Spleen (tissue), 11 donors: ENCODE data around the gene AXIN2. TPM values are rescaled to one million over a fixed set of nuclear protein-coding genes. Genes with fewer than 3 reads are reported as not detected.

Experiments used
- DNase-seq: peaks from one replicate; pipeline ENCODE4 v3.0.0-alpha.2; 2020
- H3K27ac ChIP-seq, 8 donors: fragments of 200-600 bp; sonication (generic) in 7 of 8; 1 replicate in 4 of 8; 2 replicates in 4 of 8; pipeline versions ENCODE4 v1.5.0 to v1.8.0; 2016 to 2021; ENCODE audit warnings: inconsistent platforms in 4 of 8, mild to moderate bottlenecking in 4 of 8, moderate library complexity in 1 of 8
- H3K27me3 ChIP-seq, 7 donors: fragments of 200-600 bp; sonication (generic) in 6 of 7; replicated peaks in 1 of 7; 1 replicate in 4 of 7; 2 replicates in 3 of 7; pipeline versions ENCODE4 v1.5.0 to v1.8.0; 2016 to 2021; ENCODE audit warnings: inconsistent platforms in 3 of 7, mild to moderate bottlenecking in 1 of 7
- H3K36me3 ChIP-seq, 6 donors: fragments of 200-600 bp; sonication (generic) in 5 of 6; 1 replicate in 4 of 6; 2 replicates in 2 of 6; pipeline versions ENCODE4 v1.5.0 to v1.8.0; 2016 to 2021; ENCODE audit warnings: inconsistent platforms in 2 of 6
- H3K4me1 ChIP-seq, 6 donors: fragments of 200-600 bp; sonication (generic) in 5 of 6; 1 replicate in 3 of 6; 2 replicates in 3 of 6; pipeline versions ENCODE4 v1.5.0 to v1.8.0; 2016 to 2021; ENCODE audit warnings: inconsistent platforms in 3 of 6
- H3K4me3 ChIP-seq, 8 donors: fragments of 200-600 bp; sonication (generic) in 7 of 8; 1 replicate in 4 of 8; 2 replicates in 4 of 8; pipeline versions ENCODE4 v1.5.0 to v1.8.0; 2016 to 2021; ENCODE audit warnings: inconsistent platforms in 4 of 8, mild to moderate bottlenecking in 4 of 8, moderate library complexity in 2 of 8
- H3K9me3 ChIP-seq, 8 donors: fragments of 200-600 bp; sonication (generic) in 7 of 8; 1 replicate in 4 of 8; 2 replicates in 4 of 8; pipeline versions ENCODE4 v1.5.0 to v1.8.0; 2016 to 2021; ENCODE audit warnings: inconsistent platforms in 4 of 8
- CTCF ChIP-seq, 11 experiments: fragments of 200-600 bp in 7 of 11; fragments of 450-650 bp in 4 of 11; sonication (generic) in 4 of 11; IDR thresholded peaks in 8 of 11; conservative IDR thresholded peaks in 3 of 11; 1 replicate in 7 of 11; 2 replicates in 4 of 11; pipeline versions ENCODE4 v1.4.0 to v1.8.0; 2016 to 2021; ENCODE audit warnings: antibody characterized with exemption in 11 of 11, inconsistent platforms in 4 of 11, mild to moderate bottlenecking in 1 of 11
- POLR2A ChIP-seq, 3 donors: fragments of 450-650 bp; IDR thresholded peaks; one replicate each; pipeline ENCODE4 v1.5.1; 2017; ENCODE audit warnings: antibody characterized with exemption in 3 of 3, mild to moderate bottlenecking in 1 of 3
- POLR2AphosphoS5 ChIP-seq, 3 donors: sonication (generic); formaldehyde crosslinking; IDR thresholded peaks; one replicate each; pipeline ENCODE4 v1.5.1; 2017; ENCODE audit warnings: antibody characterized with exemption in 3 of 3
- WGBS, 5 donors: extraction: QIAGEN DNeasy Blood & Tissue Kit in 3 of 5; methylation state at CpG; one replicate each; pipeline versions ENCODE4 v1.1.5 to v1.1.7; 2013 to 2018; 5-methylcytosine and 5-hydroxymethylcytosine counted together
- intact Hi-C: fragments of 100-400 bp; cut with DNase I; formaldehyde crosslinking; loops from one replicate; pipeline ENCODE4 v1.15.0; 2023; ENCODE audit warnings: low total_unique reads
- polyA plus RNA-seq, 3 donors: library from polyadenylated mRNA; stranded (reverse); fragments of 200-250 nt; gene quantifications; one replicate each; pipeline ENCODE4 v1.2.1, GENCODE V29; 2013
- total RNA-seq, 7 donors: library from RNA; depleted of rRNA in 3 of 7; stranded (reverse); fragments of >200 nt in 3 of 7; fragmentation: NEBNext Ultra II Directional in 4 of 7; extraction: Animal tissue kit (Norgen Biotek cat#: 25700) in 4 of 7; gene quantifications; one replicate each; pipeline versions ENCODE4 v1.1.0 to v1.2.1, GENCODE V29; 2016 to 2021
- donor health status: healthy with polysubstance abuse.
- donor health status: DM: no; HTN: no; CAD: no; lungs with moderate emphysema.
- donor health status: DM: no; HTN: no; CAD: no.
- donor health status: Bipolar disorder and iron deficiency.
- donor health status: healthy.
- donor health status: DM: no; HTN: no; CAD: no.
- donor health status: DM: yes; HTN: yes; CAD: no.

The AXIN2 gene
- total and polyA plus RNA-seq, 10 donors, result 1.1 to 16.6 (median 11.0) TPM

GRCh38 chr17:65572581-65573281 lies 11.3 kb upstream of the AXIN2 start:
- Histone ChIP-seq H3K27me3 (peaks cover 0 to 24% (median 0%) of the 10 kb centered on the region in 7 donors), H3K4me3 (no peak overlapping the region), H3K4me1 (peaks cover 0 to 4% (median 0%) of the 10 kb centered on the region in 6 donors), H3K36me3 (no peaks in the 10 kb centered on the region), H3K9me3 (no peaks in the 10 kb centered on the region), H3K27ac (no peak overlapping the region)
- whole genome bisulfite sequencing, 5 donors, result 69 to 83% (median 74%) methylated on average over 14 of the region's 14 CpGs
- no peak for TF ChIP-seq POLR2AphosphoS5 (IDR thresholded peaks at IDR 0.05)
- no peak for TF ChIP-seq POLR2A (IDR thresholded peaks at IDR 0.05)
- TF ChIP-seq CTCF (IDR thresholded peaks at IDR 0.05 in 8 of 11, conservative IDR thresholded peaks at IDR 0.05 in 3 of 11), result no peak
- DNase-seq, result no peak
- intact Hi-C loops, result no loop called here

- 60 to 69% (median 65%) methylated on average over 6 of the region's 6 CpGs for WGBS, 5 donors
- Histone ChIP-seq H3K4me3 (no peak overlapping the region), H3K4me1 (peaks cover 0 to 4% (median 0%) of the 10 kb centered on the region in 6 donors), H3K36me3 (no peaks in the 10 kb centered on the region), H3K27ac (no peak overlapping the region), H3K9me3 (no peaks in the 10 kb centered on the region), H3K27me3 (peaks cover 0 to 24% (median 0%) of the 10 kb centered on the region in 7 donors)
- intact Hi-C loops, result no loop called here
- no peak for DNase-seq
- TF ChIP-seq POLR2AphosphoS5 (IDR thresholded peaks at IDR 0.05) (no peak), POLR2A (IDR thresholded peaks at IDR 0.05) (no peak), CTCF (IDR thresholded peaks at IDR 0.05 in 8 of 11, conservative IDR thresholded peaks at IDR 0.05 in 3 of 11) (no peak)
Measured at GRCh38 chr17:65572186-65572580, 10.7 kb upstream of the AXIN2 start.

DNA sequence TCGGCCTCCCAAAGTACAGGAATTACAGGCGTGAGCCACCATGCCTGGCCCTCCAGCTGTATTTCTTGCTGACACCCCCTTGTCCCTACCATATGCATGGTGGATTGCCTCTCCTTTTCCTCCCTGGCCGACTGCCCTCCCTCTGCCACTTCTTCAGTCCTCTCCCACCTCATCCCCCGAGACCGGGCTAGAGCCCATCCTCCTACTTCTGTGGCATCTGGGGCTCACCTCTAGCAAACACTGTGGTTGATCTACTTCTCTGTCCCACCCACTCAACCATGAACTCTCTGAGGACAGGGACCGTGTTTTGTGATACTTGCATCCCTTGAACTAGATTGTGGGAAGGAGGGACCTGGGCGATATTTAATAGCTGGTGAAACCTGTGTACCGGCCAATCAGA lies 7.5 kb upstream of the AXIN2 start:
- DNase-seq, result no peak
- Histone ChIP-seq H3K9me3 (no peaks in the 10 kb centered on the region), H3K4me3 (no peak overlapping the region), H3K36me3 (no peaks in the 10 kb centered on the region), H3K27me3 (peaks cover 0 to 28% (median 0%) of the 10 kb centered on the region in 7 donors), H3K27ac (no peak overlapping the region), H3K4me1 (peaks cover 0 to 4% (median 0%) of the 10 kb centered on the region in 6 donors)
- intact Hi-C loops, result no loop called here
- TF ChIP-seq POLR2A (IDR thresholded peaks at IDR 0.05), result no peak
- 69 to 85% (median 77%) methylated on average over 8 of the region's 8 CpGs for WGBS, 5 donors

GRCh38 chr17:65567566-65567965 lies 6.1 kb upstream of the AXIN2 start:
- DNase-seq, result no peak
- Histone ChIP-seq H3K27me3 (peaks cover 0 to 32% (median 0%) of the 10 kb centered on the region in 7 donors), H3K4me3 (no peak overlapping the region), H3K4me1 (peaks cover 0 to 10% (median 0%) of the 10 kb centered on the region in 6 donors), H3K36me3 (no peaks in the 10 kb centered on the region), H3K9me3 (no peaks in the 10 kb centered on the region), H3K27ac (no peak overlapping the region)
- TF ChIP-seq POLR2AphosphoS5 (IDR thresholded peaks at IDR 0.05) (no peak), POLR2A (IDR thresholded peaks at IDR 0.05) (no peak), CTCF (IDR thresholded peaks at IDR 0.05 in 8 of 11, conservative IDR thresholded peaks at IDR 0.05 in 3 of 11) (no peak)
- intact Hi-C loops, result no loop called here
- WGBS, 5 donors, result 74 to 89% (median 86%) methylated on average over 12 of the region's 12 CpGs
